Activated naive CD4-positive, alpha-beta T cell treated with anti-CD3 and anti-CD28 coated beads, Interleukin-2, amount 10 ng/mL, durations not matched to agents 5 hours and 36 hours (primary cell): ENCODE measurements around the gene LTK. TPM values are rescaled to one million over a fixed set of nuclear protein-coding genes. Genes with fewer than 3 reads are reported as not detected.

Source experiments
- total RNA-seq, 2 experiments: library from RNA; stranded (reverse); gene quantifications; one replicate each; pipeline ENCODE4 v1.2.3, GENCODE V29; 2021

LTK gene
- under 1 TPM; 0.13 to 0.17 TPM for total RNA-seq

GRCh38 chr15:41513506-41514227 is at the start of gene LTK:
Gene LTK, minus strand, starts transcription at chr15:41513827. Its CDS starts 118 bp downstream, at chr15:41513709.

GRCh38 chr15:41558400-41559238 is 45.0 kb upstream of the LTK start, which contains the start of gene TYRO3:
Gene TYRO3, plus strand, starts transcription at chr15:41559212. Its CDS starts 46 bp downstream, at chr15:41559258.

DNA sequence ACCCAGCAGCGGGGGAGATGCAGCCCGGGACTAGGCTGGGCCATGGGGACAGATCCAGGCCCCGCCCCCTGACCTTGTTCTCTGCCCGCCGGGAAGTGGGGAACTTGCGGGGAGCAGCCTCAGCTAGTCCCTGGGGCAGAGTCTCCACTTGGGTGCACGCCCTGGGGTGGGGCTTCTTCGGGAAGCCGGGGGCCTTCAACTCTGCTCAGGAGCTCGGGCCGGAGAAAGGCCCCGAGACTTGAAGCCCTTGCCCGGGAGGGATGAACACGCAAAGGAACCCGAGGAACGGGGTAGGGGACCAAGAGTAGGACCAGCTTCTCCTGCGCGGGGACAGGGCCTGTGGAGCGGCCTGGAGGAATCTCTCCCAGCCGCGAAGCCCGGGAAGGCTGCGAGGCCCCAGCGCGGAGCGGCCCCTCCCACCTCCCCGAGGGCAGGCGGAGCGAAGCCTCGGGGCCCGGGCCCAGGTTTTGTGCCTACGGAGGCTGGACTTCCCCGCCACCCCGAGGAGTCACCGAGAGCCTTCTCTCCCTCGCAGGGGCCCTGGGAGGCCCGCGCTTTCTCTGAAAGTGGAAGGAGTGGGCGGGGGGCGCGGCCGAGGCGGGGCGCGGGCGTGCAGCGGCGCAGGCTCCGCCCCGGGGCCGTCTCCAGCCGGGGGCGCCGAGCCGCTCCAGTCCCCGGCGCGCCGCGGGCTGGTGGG is 20.3 kb downstream of the LTK start, which contains the start of gene ITPKA:
TSS of gene ITPKA (plus strand) at position 670 of the 697 bp plus-strand sequence. CDS start 54 bp downstream, outside the sequence.

Other genes starting within 250 kb of the LTK start
- gene OIP5, start 181.2 kb downstream of the LTK start, total RNA-seq: 10 to 100 TPM; 12.8 to 13.3 TPM
- gene NUSAP1, start 180.9 kb downstream of the LTK start, total RNA-seq: 100 to 1,000 TPM; 205 to 210 TPM
- gene NDUFAF1, start 111.3 kb downstream of the LTK start, total RNA-seq: 10 to 100 TPM; 10.8 to 13.2 TPM
- 10 to 100 TPM; 36.6 to 40.0 TPM for gene RTF1, start 96.7 kb downstream of the LTK start, total RNA-seq
- under 1 TPM; 0.19 to 0.33 TPM for gene ITPKA, start 20.0 kb downstream of the LTK start, total RNA-seq
- 10 to 100 TPM; 35.9 to 38.3 TPM for gene RPAP1, start 30.4 kb upstream of the LTK start, total RNA-seq
- gene TYRO3, start 45.4 kb upstream of the LTK start, total RNA-seq: 1 to 10 TPM; 1.3 to 1.9 TPM
- 10 to 100 TPM; 36.1 to 36.3 TPM for gene MGA, start 146.6 kb upstream of the LTK start, total RNA-seq